Kidney tubule cell (primary cell): Measurements from ENCODE around the gene B3GNT9.

Experiments
- DNase-seq: peaks from one replicate; pipeline ENCODE4 v3.0.0-alpha.2; 2018; ENCODE audit warnings: low spot score

The B3GNT9 gene

DNA sequence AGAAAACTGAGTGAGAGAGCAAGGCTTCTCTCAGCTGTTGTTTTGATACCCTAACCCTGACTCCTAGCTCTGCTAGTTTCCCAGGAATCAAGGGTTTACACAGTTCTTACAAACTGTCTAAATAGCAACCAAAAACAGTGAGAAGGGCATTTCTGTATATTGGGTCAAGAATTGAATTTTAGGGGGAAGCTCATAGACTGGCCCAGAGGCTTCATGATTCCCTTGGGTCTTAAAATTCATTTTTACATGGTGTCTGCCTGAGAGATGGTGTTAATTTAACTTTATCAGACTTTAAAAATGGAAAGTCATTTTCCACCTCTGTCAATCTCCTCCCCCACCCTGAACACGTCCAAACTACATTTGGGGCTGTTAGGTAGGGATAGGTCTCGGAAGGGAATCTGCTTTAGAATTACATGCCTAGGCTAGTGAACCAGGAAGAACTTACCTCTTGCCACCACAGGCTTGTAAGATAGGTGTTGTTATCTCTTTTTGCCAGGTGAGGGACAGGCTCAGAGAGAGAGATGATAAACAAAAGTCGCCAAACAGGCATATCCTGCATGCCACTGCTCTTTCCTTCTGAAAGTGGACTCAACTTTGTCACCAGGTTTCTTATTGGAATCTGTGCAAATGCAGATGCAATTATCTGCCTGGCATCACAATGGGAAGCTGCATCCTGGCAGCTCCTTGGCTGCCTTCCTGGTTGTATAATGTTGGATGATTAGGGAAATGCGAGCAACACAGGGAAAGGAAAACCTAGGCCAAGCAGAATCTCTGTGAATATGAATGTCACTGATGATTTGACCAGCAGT, 38.0 kb downstream of the B3GNT9 start:
- DNase-seq = no peak

DNA sequence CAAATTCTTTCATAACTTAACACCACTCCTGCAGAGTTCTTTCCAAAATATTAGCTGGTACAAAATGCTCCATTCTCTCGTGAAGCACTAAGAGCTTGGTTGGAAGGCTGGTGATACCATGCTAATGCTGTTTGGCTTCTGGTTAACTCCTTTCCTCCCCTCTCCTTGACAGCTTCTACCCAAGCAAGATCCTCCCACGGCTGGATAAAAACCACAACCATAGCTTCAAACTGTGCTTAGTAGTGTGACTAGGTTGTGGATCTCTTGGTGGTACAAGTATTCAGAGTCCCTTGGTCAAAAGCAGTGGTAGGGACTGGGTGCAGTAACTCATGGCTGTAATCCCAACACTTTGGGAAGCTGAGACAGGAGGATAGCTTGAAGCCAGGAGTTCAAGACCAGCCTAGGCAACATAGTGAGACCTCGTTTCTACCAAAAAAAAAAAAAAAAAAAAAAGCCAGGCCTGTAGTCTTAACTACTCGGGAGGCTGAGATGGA, 38.8 kb downstream of the B3GNT9 start:
- no peak for DNase-seq

DNA sequence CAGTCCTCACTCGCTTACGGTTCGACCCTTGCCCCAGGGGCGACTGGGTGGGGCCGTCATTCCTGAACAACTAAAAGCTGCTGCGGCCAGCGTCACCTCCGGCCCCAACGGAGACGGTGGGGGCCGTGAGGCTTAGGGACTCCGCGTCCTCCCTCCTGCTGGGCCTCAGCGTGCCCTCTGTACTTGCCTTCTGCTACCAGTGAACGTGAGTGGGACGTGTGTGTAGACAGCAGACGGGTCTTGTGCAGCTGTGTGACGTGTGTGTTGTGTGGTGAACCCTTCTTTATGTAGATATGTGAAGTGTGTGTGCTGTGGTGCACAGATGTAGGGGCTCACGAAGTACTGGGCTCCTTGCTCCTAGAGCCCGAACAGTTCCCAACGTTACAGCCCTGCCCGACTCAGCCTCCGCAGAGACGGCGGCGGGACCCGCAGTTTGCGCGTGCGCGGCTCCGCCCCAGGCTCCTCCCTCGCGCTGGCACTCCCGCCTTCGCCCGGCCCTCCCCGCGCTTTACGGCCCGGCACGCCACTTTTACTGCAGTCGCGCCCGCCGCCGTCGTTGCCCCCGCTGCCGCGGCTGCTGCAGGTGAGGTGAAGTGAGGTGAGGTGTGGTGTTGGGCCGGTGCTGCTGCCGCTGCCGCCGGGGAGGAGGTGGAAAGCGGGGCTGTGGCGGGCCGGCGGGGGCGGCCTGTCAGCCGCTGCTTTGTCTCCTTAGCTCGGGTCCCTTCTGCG, 41.2 kb downstream of the B3GNT9 start, which contains the start of gene PHAF1:
Gene PHAF1 (plus strand): TSS at position 535 of the 729 bp plus-strand sequence. CDS start 235 bp downstream, outside the sequence.
- DNase-seq = peak; percentile 94

DNA sequence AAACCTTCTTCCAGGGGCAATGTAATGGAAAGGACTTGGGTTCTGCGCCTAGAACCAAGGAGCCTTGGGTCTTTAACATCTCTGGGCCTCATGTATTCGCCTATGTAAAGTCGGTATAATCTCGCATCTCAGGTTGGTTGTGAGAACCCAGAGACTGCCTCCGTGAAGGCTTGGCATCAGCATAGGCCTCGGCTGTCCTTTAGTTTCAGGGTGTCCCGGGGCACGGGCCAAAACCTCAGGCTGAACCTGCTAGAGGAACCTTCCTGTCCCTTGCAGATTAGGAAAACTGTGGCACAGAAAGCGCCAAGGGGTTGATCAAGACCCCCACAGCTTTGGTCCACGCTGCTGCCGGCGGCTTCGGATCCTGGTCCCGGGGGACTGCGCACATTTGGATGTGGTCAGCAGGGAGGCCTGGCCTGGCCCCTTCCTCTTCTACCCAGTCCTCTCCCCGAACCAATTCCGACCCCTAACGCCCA, 41.8 kb downstream of the B3GNT9 start:
- no peak for DNase-seq

DNA sequence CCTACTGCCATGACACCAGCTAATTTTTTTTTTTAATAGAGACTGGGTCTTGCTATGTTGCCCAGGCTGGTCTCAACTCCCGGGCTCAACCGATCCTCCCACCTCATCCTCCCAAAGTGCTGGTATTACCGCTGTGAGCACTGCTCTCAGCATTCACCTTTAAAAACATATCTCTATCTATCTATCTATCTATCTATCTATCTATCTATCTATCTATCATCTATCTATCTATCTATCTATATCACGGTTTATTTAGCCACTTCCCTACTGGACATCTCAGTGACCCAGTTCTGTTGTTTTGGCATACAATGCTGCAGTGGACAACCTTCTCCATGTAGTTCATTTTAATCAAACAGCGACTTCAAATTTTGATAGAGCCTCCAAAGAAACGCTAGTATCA, 42.3 kb downstream of the B3GNT9 start:
- DNase-seq = no peak

DNA sequence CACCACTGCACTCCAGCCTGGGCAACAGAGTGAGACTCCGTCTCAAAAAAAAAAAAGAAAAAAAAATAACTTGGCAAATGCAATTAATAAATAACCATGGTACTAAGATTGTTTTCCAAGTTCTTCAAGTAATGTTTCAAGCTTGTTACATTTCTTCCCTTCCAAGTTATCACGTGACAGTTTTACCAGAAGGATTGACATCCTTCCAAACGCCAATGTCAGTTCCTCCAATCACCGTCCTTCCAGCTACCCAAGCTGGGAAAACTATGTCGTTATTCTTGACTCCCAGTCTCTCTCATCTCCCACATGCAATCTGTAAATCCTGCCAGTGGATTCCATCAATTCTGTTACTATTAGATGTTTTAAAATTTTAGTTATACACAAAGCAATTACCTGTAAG, 44.9 kb downstream of the B3GNT9 start:
- DNase-seq = no peak

DNA sequence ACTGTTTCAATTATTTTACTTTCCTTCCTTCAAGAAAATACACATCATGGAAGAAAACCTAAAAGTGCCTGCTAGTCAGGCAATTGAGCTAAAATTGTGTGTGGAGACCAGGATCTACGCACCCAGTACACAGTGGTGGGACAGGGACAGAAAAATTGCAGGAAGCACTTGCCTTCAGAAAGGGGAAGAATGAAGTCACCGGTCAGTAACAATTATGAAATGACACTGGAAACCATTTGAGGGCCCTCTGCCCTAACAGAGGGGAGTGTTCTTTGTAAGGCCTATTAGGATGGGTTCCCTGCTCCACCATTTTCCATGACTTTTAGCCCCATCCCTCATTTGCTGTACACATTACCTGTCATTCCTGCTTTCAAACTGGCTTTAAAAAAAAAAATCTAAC, 45.6 kb downstream of the B3GNT9 start:
- DNase-seq = no peak

DNA sequence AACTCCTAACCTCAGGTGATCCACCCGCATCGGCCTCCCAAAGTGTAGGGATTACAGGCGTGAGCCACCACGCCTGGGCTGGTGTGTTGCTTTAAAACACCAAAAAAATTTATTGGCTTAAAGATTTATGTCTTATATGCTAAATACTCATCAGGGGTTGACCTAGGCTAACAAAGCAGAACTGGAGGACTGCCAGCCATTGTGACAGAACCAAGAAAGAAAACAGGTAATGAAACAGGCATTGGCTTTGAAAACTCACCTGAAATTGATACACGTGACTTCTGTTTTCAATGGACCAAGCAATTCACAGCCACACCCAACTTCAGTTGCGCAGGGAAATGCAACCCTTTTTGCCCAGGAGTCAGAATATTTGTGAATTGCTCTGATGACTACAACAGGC, 46.0 kb downstream of the B3GNT9 start:
- DNase-seq = no peak

DNA sequence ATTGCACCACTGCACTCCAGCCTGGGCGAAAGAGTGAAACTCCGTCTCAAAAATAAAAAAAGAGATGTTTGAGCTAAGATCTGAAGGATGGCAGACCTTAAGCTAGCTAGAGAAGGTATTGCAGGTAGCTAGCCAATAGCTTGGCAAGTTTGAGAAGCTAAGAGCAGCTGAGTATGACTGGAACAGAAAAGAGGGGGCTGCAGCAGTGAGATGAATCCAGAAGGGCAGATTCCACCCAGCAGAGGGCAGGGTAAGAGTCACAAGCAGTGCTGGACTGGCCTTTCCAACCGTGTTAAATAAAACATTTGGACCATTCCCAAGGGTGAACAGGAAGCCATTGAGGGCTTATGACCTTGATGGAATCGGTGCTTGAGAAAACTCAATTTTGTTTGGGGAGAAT, 46.7 kb downstream of the B3GNT9 start:
- peak; percentile 52 for DNase-seq

DNA sequence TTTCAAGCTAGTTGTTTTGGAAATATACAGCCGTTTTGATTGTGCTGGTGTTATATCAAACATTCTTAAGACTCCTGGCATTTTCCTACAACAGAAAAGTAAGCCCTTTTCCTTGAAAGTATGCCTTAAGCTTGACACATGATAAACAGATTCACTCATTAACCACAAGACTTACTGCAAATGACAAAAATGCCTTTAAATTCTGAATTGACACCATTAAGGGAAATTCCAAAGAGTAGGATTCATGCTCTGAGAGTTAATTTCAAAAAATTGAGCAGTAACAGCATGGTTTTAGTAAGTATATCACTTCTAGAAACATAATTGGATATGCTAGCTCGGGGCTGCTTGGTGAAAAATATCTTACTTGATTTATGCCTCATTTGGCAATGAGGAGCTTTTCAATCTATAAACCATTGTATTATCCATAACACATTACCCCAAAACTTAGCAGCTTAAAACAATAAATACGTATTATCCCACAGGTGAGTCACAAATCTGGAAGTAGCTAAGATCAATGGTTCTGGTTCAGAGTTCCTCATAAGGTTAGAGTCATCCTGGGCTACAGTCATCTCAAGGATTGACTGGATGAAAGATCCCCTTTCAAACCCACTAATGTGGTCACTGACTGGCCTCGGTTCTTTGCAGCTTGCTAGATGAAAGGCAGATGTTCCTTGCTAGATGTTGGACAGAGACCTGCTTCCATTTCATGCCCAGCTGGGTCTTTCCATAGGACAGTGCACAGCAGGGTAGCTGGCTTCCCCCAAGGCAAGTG, 49.3 kb downstream of the B3GNT9 start:
- peak; percentile 68 for DNase-seq

DNA sequence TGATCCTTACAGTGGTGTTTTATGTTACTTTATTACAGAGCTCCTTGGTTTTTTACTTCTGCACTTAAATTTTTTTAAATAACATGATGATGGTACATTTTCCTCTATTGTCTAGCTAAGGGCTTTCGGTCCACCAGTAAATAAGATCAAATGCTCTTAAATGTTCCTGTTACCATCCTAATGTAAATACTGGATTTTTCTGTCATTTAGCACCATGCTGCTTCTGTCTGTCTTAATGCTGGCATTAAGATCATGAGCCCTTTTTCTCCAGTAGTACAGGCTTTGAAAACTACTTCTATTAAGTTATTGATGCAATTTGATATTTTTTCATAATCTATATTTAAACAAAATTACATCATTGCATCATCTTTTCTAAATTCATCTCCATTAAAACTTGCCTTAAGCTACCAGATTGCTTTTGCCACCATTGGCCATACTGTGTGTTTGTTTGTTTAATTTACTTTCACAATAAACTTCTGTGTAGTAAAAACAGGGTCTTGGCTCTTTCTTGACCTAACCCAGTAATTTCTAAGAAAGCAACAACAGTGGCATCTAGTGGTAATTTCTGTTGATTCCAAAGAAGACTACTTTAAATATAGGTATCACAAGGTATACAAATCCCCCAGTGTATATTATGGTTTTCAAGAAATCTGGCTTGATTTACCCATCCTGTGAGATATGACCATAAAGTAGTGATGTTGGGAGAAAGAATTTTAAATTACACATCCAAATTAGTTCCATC, 50.1 kb downstream of the B3GNT9 start:
- DNase-seq = no peak

DNA sequence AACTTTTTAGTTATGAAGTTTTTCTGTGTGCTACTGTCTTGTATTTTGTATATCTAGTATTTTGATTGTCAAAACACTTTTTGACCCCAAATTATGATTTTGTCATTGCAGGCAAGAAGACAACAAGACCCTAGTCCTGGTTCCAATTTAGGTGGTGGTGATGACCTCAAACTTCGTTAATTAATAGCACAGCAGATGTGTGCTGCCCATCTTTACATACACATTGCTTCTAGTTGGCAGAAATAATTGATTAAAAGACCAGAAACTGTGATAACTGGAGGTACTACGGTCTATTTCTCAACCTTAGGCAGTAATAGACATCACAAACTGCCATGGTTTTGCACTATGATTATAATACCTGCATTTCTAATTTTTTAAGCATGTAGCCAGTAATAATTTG, 52.2 kb downstream of the B3GNT9 start:
- DNase-seq = no peak
